ENCODE results near the gene DUSP1.

DNA sequence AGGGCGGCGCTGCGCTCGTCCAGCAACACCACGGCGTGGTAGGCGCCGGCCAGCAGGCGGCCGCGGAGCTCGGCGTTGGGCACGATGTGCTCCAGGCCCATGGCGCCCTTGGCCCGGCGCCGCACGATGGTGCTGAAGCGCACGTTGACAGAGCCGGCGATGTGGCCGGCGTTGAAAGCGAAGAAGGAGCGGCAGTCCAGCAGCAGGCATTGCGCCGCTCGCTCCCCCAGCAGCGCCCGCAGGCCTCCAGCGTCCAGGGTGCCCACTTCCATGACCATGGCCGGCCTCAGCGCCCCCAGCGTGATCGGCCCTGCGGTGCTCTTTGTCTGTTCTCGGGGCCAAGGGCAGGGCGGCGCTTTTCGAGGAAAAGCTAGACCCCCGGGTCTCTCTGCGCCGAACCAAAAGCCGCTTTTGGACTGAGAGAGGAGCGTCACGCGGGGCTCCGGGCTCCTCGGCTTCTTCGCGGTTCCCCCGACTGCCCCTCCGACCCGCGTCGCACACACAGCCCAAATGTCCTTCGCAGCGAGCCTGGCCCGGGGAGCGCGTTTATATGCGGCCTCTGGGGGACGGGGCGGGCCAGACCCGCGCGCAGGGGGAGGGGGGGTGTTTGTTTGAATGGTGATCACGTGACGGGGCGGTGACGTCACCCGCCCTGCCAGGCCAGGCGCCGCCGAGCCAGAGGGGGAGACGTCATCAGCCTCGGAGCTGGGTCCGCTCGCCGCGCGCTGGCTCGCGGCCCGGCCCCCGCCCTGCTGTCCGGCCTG, at the start of gene DUSP1:
- TF ChIP-seq, protein P1, sequence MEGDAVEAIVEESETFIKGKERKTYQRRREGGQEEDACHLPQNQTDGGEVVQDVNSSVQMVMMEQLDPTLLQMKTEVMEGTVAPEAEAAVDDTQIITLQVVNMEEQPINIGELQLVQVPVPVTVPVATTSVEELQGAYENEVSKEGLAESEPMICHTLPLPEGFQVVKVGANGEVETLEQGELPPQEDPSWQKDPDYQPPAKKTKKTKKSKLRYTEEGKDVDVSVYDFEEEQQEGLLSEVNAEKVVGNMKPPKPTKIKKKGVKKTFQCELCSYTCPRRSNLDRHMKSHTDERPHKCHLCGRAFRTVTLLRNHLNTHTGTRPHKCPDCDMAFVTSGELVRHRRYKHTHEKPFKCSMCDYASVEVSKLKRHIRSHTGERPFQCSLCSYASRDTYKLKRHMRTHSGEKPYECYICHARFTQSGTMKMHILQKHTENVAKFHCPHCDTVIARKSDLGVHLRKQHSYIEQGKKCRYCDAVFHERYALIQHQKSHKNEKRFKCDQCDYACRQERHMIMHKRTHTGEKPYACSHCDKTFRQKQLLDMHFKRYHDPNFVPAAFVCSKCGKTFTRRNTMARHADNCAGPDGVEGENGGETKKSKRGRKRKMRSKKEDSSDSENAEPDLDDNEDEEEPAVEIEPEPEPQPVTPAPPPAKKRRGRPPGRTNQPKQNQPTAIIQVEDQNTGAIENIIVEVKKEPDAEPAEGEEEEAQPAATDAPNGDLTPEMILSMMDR (IDR thresholded peaks at IDR 0.05): peak in 4 of 6 experiments; percentile 59 to 67 (median 61)
- TF ChIP-seq POLR2A (IDR thresholded peaks at IDR 0.05): peak; percentile 92 to 100 (median 97)

Measured in esophagus squamous epithelium (tissue), 4 donors.